Activated B cell treated with CpG ODN at 0.5 μM for 24 hours (primary cell): ENCODE data around the gene SLC8A1. TPM values are rescaled to one million over a fixed set of nuclear protein-coding genes. Genes with fewer than 3 reads are reported as not detected.

Source experiments
- ATAC-seq: fragments of 200-7000 bp; cut with Tn5 transposase; one replicate; pipeline ENCODE4 v1.10.0; 2021; ENCODE audit warnings: low read depth, mild to moderate bottlenecking, moderate library complexity
- CTCF ChIA-PET: fragments of 350-600 bp; sonication (Branson Sonifier 250); formaldehyde crosslinking; loops from one replicate; lab custom pipeline; 2021; ENCODE audit warnings: antibody characterized with exemption; lab: Charles Lee
- POLR2A ChIA-PET: fragments of 350-600 bp; sonication (Branson Sonifier 250); formaldehyde crosslinking; loops from one replicate; lab custom pipeline; 2021; ENCODE audit warnings: antibody characterized with exemption; lab: Charles Lee
- DNase-seq: peaks from one replicate; pipeline ENCODE4 v3.0.0; 2022
- H3K27ac Mint-ChIP-seq: one replicate; pipeline ENCODE4 v1.8.0; 2020; ENCODE audit warnings: mixed read lengths
- H3K27me3 Mint-ChIP-seq: one replicate; pipeline ENCODE4 v1.8.0; 2021; ENCODE audit warnings: mixed read lengths
- H3K36me3 Mint-ChIP-seq: one replicate; pipeline ENCODE4 v1.8.0; 2021; ENCODE audit warnings: low read depth, mixed read lengths
- H3K4me1 Mint-ChIP-seq: one replicate; pipeline ENCODE4 v1.8.0; 2021; ENCODE audit warnings: mixed read lengths
- H3K4me3 Mint-ChIP-seq: one replicate; pipeline ENCODE4 v1.8.0; 2020; ENCODE audit warnings: mild to moderate bottlenecking, mixed read lengths
- H3K9me3 Mint-ChIP-seq: one replicate; pipeline ENCODE4 v1.8.0; 2020; ENCODE audit warnings: mixed read lengths
- CTCF ChIP-seq: fragments of 200-600 bp; IDR thresholded peaks from one replicate; pipeline ENCODE4 v1.8.0; 2022; ENCODE audit warnings: antibody characterized with exemption, mild to moderate bottlenecking
- intact Hi-C: fragments of 100-400 bp; cut with micrococcal nuclease; formaldehyde crosslinking; loops from one replicate; pipeline ENCODE4 v1.15.1; 2024
- total RNA-seq: library from RNA; stranded (reverse); gene quantifications from 2 replicates; pipeline ENCODE4 v1.2.3, GENCODE V29; 2022

SLC8A1 gene
- total RNA-seq, 1 donor from 2014 or later = 0.04 TPM

GRCh38 chr2:40062381-40062780 lies 389.5 kb downstream of the SLC8A1 start:
- Mint-ChIP-seq H3K27me3 (no peaks in the 10 kb centered on the region), H3K9me3 (peaks cover 7% of the 10 kb centered on the region), H3K27ac (no peak overlapping the region), H3K36me3 (no peaks in the 10 kb centered on the region), H3K4me1 (no peaks in the 10 kb centered on the region), H3K4me3 (no peak overlapping the region)
- no peak for DNase-seq
- no peak for TF ChIP-seq CTCF
- CTCF ChIA-PET = no interaction called here
- no peak for ATAC-seq
- intact Hi-C loops = no loop called here
- POLR2A ChIA-PET = no interaction called here

GRCh38 chr2:40049781-40050180 lies 402.1 kb downstream of the SLC8A1 start:
- no peak for ATAC-seq
- peaks cover 1% of the 10 kb centered on the region for H3K27me3 Mint-ChIP-seq
- TF ChIP-seq CTCF = no peak

GRCh38 chr2:40048506-40048905 lies 403.4 kb downstream of the SLC8A1 start:
- peaks cover 1% of the 10 kb centered on the region for H3K27me3 Mint-ChIP-seq
- no peaks in the 10 kb centered on the region for H3K36me3 Mint-ChIP-seq
- H3K4me3 Mint-ChIP-seq = no peak overlapping the region
- no peaks in the 10 kb centered on the region for H3K4me1 Mint-ChIP-seq
- H3K27ac Mint-ChIP-seq = no peak overlapping the region
- intact Hi-C loops = no loop called here
- no peaks in the 10 kb centered on the region for H3K9me3 Mint-ChIP-seq
- ATAC-seq (no peak), DNase-seq (no peak)
- ChIA-PET CTCF (interaction anchor here (0.7 kb wide), 1 partner anchor 34 kb away, joined by 3 read pairs; no protein-coding TSS in a partner anchor), POLR2A (no interaction called here)
- TF ChIP-seq CTCF = no peak

More at GRCh38 chr2:40049781-40050180, 402.1 kb downstream of the SLC8A1 start:
- Mint-ChIP-seq H3K4me1 (no peaks in the 10 kb centered on the region), H3K27ac (no peak overlapping the region), H3K36me3 (no peaks in the 10 kb centered on the region), H3K4me3 (no peak overlapping the region), H3K9me3 (no peaks in the 10 kb centered on the region)
- no peak for DNase-seq
- intact Hi-C loops = no loop called here
- CTCF ChIA-PET = no interaction called here
- POLR2A ChIA-PET = no interaction called here

GRCh38 chr2:40047406-40047805 lies 404.5 kb downstream of the SLC8A1 start:
- Mint-ChIP-seq H3K4me3 (no peak overlapping the region), H3K36me3 (no peaks in the 10 kb centered on the region), H3K27ac (no peak overlapping the region), H3K4me1 (no peaks in the 10 kb centered on the region), H3K9me3 (no peaks in the 10 kb centered on the region), H3K27me3 (peaks cover 1% of the 10 kb centered on the region)
- TF ChIP-seq CTCF = no peak
- POLR2A ChIA-PET = no interaction called here
- intact Hi-C loops = no loop called here
- CTCF ChIA-PET = no interaction called here
- ATAC-seq = no peak
- DNase-seq = no peak
